ENCODE data around the gene CLDN5.

DNA sequence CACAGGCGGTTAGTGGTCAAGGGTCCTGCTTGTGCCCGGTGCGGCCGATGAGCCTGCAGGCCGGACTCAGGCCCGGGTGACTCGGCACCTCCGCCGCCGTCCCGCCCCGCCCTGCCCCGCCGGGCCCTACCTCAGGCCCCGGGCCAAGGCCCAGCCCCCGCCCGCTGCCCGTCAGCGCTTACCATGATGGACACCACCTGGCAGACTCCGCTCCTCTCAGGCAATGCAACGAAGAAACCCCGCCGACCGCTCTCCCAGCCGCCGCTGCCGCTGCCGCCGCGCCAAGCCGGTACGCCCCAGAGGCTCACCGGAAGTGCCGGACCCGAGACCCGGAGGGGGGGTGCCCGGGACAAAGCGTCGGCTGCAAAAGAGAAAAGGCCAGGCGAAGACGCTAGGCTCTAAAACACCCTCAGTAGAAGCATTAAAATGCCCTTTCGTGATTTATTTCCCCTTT is 45.3 kb downstream of the CLDN5 start, which contains the start of gene UFD1:
- TF ChIP-seq CTCF (IDR thresholded peaks at IDR 0.05; ENCODE audit: insufficient read depth, low read depth, low read length) (no peak), EZH2 (IDR thresholded peaks at IDR 0.05; ENCODE audit: insufficient read depth, low read length) (no peak)

All from astrocyte (in vitro differentiated cells and primary cell).